ENCODE data around the gene TMEM151B. TPM values are rescaled to one million over a fixed set of nuclear protein-coding genes. Genes with fewer than 3 reads are reported as not detected.

The TMEM151B gene
- total and polyA plus RNA-seq, 2 of the 4 experiments (the other 2 are of a cell fraction) = not detected

DNA sequence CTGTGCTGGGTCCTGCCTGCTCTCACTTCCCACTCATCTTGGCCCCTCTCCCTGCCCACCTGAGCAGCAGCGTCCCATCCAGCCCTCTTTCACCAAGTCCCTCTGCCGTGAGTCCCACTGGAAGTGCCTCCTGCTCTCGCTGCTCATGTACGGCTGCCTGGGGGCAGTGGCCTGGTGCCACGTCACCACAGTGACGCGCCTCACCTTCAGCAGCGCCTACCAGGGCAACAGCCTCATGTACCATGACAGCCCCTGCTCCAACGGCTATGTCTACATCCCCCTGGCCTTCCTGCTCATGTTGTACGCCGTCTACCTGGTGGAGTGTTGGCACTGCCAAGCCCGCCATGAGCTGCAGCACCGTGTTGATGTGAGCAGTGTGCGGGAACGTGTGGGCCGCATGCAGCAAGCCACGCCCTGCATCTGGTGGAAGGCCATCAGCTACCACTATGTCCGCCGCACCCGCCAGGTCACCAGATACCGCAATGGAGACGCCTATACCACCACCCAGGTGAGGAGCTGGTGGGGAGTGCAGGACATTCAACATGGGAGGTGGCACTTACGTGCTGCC, 2.8 kb downstream of the TMEM151B start:
- intact Hi-C loops (cut with micrococcal nuclease) (no loop called here), dilution Hi-C loops (cut with HindIII; ENCODE audit: low sequenced_read_pairs, unreplicated experiment) (no loop called here), in situ Hi-C loops (cut with MboI; ENCODE audit: low sequenced_read_pairs) (no loop called here)
- ATAC-seq (ENCODE audit: low read depth) (no peak), DNase-seq (no peak)
- TF ChIP-seq FOS (IDR thresholded peaks at IDR 0.05; ENCODE audit: low read depth, low read length) (no peak), ELK1 (IDR thresholded peaks at IDR 0.05; ENCODE audit: borderline replicate concordance, low read depth, low read length) (no peak), BHLHE40 (IDR thresholded peaks at IDR 0.05; ENCODE audit: low read depth, low read length) (no peak), RFX5 (IDR thresholded peaks at IDR 0.05; ENCODE audit: low read depth, low read length) (no peak), RAD21 (IDR thresholded peaks at IDR 0.05; ENCODE audit: low read length) (no peak), CHD1 (IDR thresholded peaks at IDR 0.05; ENCODE audit: low read depth, low read length) (no peak), MAZ (IDR thresholded peaks at IDR 0.05; ENCODE audit: borderline replicate concordance, low read depth, low read length) (no peak), NFE2L2 (IDR thresholded peaks at IDR 0.05; ENCODE audit: low read depth, low read length) (no peak), MAFK (IDR thresholded peaks at IDR 0.05; ENCODE audit: low read depth, low read length) (no peak), SMC3 (IDR thresholded peaks at IDR 0.05; ENCODE audit: low read depth, low read length) (no peak), RCOR1 (IDR thresholded peaks at IDR 0.05; ENCODE audit: insufficient replicate concordance, low read length) (no peak), CEBPB (IDR thresholded peaks at IDR 0.05; ENCODE audit: low read depth, low read length) (no peak), POLR2A (IDR thresholded peaks at IDR 0.05; ENCODE audit: low read depth, low read length) (no peak)
- TF ChIP-seq, protein P1, sequence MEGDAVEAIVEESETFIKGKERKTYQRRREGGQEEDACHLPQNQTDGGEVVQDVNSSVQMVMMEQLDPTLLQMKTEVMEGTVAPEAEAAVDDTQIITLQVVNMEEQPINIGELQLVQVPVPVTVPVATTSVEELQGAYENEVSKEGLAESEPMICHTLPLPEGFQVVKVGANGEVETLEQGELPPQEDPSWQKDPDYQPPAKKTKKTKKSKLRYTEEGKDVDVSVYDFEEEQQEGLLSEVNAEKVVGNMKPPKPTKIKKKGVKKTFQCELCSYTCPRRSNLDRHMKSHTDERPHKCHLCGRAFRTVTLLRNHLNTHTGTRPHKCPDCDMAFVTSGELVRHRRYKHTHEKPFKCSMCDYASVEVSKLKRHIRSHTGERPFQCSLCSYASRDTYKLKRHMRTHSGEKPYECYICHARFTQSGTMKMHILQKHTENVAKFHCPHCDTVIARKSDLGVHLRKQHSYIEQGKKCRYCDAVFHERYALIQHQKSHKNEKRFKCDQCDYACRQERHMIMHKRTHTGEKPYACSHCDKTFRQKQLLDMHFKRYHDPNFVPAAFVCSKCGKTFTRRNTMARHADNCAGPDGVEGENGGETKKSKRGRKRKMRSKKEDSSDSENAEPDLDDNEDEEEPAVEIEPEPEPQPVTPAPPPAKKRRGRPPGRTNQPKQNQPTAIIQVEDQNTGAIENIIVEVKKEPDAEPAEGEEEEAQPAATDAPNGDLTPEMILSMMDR (conservative IDR thresholded peaks at IDR 0.05; ENCODE audit: low read depth, low read length) = no peak
- TF ChIP-seq, protein P2, sequence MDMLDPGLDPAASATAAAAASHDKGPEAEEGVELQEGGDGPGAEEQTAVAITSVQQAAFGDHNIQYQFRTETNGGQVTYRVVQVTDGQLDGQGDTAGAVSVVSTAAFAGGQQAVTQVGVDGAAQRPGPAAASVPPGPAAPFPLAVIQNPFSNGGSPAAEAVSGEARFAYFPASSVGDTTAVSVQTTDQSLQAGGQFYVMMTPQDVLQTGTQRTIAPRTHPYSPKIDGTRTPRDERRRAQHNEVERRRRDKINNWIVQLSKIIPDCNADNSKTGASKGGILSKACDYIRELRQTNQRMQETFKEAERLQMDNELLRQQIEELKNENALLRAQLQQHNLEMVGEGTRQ (IDR thresholded peaks at IDR 0.05; ENCODE audit: low read depth, low read length) = no peak
- no peak overlapping the region for H3K4me2 ChIP-seq (ENCODE audit: low read depth, low read length)
- peaks cover 84% of the 10 kb centered on the region for H3K27me3 ChIP-seq (ENCODE audit: control insufficient read depth, insufficient read depth, low read length)
- H3K9ac ChIP-seq (ENCODE audit: low read depth, low read length) = no peak overlapping the region
- H2BK5ac ChIP-seq (ENCODE audit: low read depth, low read length, poor library complexity, severe bottlenecking) = no peak overlapping the region
- H3K9me3 ChIP-seq (ENCODE audit: control insufficient read depth, insufficient read depth, low read length) = no peaks in the 10 kb centered on the region
- no peak overlapping the region for H3K27ac ChIP-seq (ENCODE audit: insufficient read depth, low read length)
- H3K36me3 ChIP-seq (ENCODE audit: control insufficient read depth, insufficient read depth, low read length) = no peaks in the 10 kb centered on the region
- H3K4me1 ChIP-seq (ENCODE audit: control insufficient read depth, insufficient read depth, low read length) = no peaks in the 10 kb centered on the region
- POLR2A ChIA-PET (ENCODE audit: unreplicated experiment) = no interaction called here
- no peak overlapping the region for H2AK5ac ChIP-seq (ENCODE audit: low read depth, low read length)
- H4K5ac ChIP-seq (ENCODE audit: low read depth, low read length) = no peak overlapping the region
- no peak overlapping the region for H4K91ac ChIP-seq (ENCODE audit: insufficient read depth, low read depth, low read length)
- H3K18ac ChIP-seq (ENCODE audit: low read depth, low read length) = no peak overlapping the region
- no peak overlapping the region for H3K4ac ChIP-seq (ENCODE audit: low read depth, low read length)
- no peaks in the 10 kb centered on the region for H4K20me1 ChIP-seq (ENCODE audit: insufficient read depth, low read length)
- no peak overlapping the region for H2AFZ ChIP-seq (replicated peaks; ENCODE audit: low read length, poor library complexity)
- no peak overlapping the region for H4K8ac ChIP-seq (ENCODE audit: low read depth in 2 of 2, low read length in 2 of 2)
- H2BK20ac ChIP-seq (ENCODE audit: low read depth, low read length) = no peak overlapping the region
- H3K14ac ChIP-seq (replicated peaks; ENCODE audit: low read depth, low read length) = no peak overlapping the region
- no TSS peak for BruUV-seq (replicated peaks)
- H3K4me3 ChIP-seq (ENCODE audit: insufficient read depth, low read depth, low read length) = no peak overlapping the region
- WGBS, 2 experiments (ENCODE audit: extremely low coverage in 2 of 2, insufficient read length in 1 of 2) = 78% methylated on average over 13 of the region's 23 CpGs; no CpG with 5 or more reads in 1 of the 2 experiments
- no peaks in the 10 kb centered on the region for H3K9me1 ChIP-seq (ENCODE audit: insufficient read depth, low read length)
- no peak overlapping the region for H3K23ac ChIP-seq (ENCODE audit: low read depth, low read length)
- H2BK120ac ChIP-seq (ENCODE audit: low read depth, low read length) = no peak overlapping the region
- H3K79me1 ChIP-seq (ENCODE audit: low read depth in 1 of 2, low read length in 2 of 2) = no peaks in the 10 kb centered on the region
- H2AK9ac ChIP-seq (replicated peaks; ENCODE audit: low read depth, low read length, poor library complexity) = no peak overlapping the region
- CTCF ChIA-PET = no interaction called here
- no peak overlapping the region for H2BK15ac ChIP-seq (ENCODE audit: low read depth, low read length)
- H3K56ac ChIP-seq (ENCODE audit: extremely low read depth, insufficient read depth, low read length) = no peak overlapping the region
